ENCODE measurements around the gene RPTOR.
"Not testable (repeated sequence)": the region's sequence is repeated elsewhere in the genome, so short reads cannot be mapped to it uniquely, and the experiment has no call there.

RPTOR gene

DNA sequence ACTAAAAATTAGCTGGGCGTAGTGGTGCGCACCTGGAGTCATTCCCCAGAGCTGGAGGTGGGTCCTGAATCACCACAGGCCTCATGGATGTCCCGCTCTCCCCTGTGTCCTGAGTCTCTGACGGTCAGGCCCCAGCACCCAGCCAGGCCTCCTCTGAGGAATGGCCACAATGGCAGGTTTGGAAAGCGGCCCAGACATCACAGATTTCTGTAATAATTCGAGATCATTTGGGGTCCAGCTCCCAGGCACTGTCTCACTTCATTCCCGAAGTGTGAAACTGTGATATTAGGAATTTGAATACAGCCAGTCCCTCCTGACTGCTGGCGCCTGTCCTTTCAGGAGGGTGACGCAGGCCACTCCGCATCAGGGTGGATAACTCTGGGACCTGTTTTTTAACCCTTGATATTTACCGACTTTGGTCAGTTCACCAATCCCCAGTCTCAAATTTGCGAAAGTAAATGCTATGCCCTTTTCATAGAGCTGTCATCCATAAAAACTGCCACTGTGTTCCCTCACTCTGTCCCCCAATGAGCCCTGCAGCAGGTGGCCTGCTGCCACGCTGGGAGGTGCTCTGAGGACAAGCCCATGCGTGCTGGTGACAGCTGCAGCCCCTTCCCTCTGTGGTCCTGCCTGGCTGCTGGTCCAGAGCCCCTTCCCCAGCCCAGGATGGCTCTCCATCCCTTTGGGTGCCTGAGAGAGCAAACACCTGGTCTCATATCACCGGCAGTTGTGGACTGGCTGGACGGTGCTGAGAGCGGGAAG lies 28.3 kb upstream of the RPTOR start:
- no peak for DNase-seq

DNA sequence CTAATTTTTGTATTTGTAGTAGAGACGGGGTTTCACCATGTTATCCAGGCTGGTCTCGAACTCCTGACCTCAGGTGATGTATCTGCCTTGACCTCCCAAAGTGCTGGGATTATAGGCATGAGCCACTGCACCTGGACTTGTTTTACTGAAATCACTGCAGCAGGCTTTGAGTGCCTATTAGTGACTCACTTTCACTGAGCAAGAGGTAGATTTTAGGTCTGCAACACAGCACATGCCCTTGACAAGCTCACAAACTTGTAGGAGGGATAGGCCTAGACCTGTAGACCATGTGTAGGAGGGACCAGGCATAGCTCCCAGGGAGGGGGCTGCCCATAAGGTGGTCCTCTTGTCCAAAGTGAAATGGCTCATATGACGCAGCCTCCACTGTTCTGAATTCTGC lies 27.0 kb upstream of the RPTOR start:
- DNase-seq, result no peak

DNA sequence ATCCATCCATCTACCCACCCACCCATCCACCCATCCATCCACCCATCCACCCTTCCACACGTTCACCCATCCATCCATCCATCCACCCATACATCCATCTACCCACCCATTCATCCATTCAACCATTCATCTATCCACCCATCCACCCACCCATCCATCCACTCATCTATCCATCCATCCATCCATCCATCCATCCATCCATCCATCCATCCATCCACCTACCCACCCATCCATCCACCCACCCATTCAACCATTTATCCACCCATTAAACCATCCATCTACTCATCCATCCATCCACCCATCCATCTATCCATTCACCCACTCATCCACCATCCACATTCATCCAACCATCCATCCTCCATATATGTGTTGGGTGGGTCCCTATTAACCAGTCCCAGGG lies 26.2 kb upstream of the RPTOR start:
- DNase-seq, result no peak

DNA sequence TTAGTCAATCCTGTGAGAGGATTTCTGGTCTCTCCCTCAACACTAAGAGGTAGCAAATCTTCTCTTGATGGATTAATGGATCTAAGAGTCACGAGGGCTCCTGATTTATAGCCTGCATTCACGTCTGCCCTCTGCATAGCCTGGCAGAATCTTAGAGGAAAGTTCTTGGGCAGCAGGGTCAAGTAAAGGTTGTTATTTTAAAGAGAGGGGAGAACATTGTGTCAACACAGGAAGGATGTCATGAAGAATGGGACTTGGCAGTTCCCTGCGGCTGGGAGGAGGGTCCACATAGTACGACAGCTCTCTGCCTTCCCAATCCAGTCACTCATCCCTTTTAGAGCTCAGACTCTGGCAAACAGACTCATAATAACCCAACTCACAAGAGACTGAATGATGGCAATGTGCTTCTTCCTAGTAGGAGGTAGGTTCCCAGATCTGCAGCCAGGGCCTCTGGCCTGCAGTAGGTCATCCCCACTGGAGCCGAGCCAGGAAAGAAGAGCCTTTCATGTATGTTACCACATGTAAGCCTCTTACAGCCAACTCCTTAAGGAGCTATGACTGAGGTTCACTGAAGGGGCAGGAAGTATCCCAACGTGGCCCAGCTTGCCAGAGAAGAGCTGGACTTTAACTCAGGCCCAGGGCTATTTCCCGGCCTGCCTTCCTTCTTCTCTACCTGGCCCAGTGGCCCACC lies 25.4 kb upstream of the RPTOR start:
- no peak for DNase-seq

DNA sequence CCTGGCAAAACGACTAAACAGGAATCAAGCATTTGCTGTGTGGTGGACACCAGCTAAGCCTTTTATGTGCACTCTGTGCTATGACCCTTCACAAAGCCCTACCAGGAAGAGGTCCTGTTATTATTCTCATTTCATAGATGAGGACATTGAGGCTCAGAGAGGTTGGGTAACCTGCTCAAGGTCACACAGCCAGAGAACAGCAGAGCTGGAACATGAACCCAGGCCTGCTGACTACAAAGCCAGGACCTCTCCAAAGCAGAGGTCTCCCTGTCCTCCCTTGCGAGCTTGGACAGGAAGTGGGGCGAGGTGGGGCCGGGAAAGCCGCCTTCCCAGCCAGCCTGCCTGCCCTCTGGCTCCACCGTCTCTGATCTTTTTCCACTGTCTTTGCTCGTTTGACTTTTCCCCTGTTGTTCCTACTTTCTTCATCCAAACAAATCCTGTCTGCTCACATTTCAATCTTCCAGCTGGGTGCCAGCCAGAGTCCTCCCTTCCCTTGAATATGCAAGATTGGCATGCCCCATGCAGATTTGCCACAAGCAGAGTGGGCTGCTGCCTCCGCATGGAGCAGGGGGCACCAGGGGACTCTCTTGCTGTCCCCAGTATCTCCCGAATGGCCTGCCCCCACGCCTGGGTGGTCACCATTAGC lies 23.7 kb upstream of the RPTOR start:
- DNase-seq, result no peak

DNA sequence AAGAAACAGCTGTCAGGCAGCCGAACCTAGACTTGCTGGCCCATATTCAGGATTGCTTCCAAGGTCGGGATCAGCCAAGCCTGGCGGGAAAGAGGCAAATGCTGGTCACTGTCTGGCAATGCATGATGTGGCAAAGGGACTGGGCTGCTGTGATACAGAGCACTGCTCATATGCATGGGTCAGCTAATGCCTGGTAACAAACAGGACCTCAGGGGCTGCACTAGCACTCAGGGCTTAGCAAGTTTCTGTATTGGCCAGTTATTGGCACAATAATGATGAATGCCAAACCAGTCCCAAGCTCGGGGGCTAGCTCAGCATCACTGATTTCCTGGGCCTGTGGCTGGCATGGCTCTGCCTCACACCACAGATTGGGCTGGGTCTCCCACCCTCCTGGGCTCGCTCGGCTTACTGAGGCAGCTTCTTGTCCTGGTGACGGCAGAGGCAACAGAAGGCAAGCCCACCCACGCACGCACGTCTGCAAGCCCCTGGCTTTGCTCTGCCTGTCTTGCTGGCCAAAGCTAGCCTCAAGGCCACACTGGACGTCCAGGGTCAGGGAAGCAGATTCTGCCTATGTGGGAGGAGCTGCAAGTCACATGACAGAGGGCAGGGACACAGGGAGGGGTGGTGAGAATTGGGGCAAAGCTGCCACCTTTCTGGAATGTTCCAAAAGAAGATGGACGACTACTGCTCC lies 21.4 kb upstream of the RPTOR start:
- no peak for DNase-seq

DNA sequence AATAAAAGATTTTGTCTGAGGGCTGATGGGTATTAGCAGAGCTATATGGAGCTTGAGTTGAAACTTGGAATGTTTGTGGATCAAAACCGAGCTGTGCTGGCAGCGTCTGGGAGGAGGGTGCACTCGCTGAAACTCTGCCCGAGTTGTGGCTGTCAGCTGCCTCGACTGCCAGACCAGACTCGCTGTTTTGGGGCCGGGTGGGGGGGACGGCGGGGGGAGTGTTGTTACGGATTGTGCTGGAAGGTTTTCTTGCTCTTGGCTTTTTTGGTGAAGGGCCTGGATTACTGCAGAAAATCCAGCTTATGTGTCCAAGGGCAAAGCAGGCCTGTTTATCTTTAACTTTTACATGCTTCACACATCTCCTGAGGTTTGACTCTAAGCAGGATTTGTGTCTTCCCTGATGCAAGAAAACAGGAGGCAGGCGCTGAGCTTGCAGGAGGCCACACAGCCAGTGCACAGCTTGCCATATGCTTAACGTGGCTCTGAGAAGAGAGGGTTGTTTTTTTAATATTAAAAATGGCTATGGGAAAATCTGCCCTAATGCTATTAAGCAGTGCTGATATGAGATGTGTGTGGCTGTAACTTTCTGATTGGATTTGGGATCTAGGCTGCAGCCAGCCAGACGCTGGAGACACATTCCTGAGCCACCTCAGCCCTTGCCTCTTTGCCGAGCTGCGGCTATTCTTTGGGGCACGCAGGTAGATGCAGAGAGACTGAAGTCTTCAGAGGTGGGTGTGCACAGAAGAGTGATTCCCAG lies 20.5 kb upstream of the RPTOR start:
- no peak for DNase-seq

DNA sequence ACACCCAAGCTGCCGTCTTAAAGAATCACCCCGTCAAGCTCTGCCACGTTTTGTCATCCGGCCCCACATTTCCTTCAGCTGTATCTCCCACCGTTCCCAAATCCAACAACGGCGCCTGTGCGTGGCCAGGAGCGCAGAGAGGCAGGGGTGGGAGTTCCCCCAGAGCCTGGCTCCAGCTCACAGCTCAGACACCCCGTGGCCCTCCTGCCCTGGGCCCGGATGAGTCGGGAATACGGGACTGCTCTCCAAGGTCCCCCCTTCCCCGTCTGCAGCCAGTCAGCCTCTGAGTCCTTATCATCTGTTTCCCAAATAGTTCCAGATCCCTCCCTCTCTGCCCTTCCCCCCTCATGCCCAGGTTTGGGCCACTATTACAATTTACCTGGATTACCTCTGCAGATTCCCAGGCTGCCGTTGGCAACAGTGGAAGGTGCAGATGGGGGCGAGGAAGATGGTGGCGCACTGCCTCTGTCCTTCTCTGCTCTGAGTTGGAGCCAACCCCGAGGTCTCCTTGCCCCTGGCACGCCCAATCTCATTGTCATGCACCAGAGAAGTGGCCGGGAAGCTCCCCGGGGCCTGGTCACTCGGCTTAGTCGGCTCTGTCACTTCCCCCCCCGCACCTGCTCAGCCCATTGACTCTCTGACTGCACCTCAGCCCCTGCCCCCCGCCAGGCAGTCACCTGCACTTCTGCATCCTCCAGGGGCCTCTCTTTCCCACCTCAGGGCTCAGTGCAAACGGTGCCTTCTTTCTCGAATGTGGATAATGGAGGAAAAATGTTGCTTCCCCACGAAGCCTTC lies 18.3 kb upstream of the RPTOR start:
- no peak for DNase-seq

DNA sequence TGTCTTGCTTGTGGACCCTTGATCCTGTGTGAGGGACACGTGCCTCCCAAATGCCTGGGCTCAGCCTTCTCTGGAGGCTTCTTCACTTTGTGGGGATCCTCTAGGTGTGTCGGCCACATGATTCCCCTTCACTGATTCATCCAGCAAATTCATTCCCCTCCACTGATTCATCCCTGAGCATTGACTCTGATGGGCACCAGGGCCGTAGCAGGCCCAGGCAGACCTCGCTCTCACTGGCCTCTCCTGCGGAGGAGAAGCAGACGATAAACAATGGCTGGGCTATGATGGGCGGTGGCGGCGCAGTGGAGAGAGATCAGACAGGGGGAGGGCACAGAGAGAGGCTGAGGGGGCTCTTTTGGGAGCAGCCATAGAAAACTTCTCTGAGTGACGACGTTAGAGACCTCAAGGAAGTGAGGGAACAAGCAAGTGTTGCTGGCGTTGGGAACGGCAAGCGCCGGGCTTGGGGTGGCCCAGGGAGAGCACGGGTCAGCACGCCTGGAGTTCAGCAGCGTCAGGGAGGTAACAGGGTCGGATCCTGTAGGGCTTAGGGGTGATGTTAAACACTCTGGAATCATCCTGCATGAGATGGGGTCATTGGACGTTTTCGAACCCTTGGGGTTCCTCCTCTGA lies 17.5 kb upstream of the RPTOR start:
- no peak for DNase-seq

DNA sequence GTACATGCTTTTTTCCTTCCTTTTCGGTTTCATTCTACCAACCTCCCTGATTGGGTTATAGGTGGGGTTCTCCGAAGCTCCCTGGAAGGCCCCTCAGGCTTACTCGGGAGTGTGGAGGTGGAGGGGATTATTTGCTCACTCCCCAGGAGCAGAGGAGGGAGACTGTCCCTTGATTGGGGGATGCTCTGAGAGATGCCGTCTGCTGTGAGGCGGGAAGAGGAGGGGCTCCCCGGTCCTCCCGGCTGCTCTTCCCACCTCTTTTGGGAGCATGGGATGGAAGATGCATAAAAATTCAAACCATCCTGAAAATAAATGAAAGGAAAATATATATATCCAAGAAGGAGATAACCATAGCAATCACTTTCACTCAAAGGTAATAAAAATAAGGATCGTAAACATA lies 16.1 kb upstream of the RPTOR start:
- no peak for DNase-seq

DNA sequence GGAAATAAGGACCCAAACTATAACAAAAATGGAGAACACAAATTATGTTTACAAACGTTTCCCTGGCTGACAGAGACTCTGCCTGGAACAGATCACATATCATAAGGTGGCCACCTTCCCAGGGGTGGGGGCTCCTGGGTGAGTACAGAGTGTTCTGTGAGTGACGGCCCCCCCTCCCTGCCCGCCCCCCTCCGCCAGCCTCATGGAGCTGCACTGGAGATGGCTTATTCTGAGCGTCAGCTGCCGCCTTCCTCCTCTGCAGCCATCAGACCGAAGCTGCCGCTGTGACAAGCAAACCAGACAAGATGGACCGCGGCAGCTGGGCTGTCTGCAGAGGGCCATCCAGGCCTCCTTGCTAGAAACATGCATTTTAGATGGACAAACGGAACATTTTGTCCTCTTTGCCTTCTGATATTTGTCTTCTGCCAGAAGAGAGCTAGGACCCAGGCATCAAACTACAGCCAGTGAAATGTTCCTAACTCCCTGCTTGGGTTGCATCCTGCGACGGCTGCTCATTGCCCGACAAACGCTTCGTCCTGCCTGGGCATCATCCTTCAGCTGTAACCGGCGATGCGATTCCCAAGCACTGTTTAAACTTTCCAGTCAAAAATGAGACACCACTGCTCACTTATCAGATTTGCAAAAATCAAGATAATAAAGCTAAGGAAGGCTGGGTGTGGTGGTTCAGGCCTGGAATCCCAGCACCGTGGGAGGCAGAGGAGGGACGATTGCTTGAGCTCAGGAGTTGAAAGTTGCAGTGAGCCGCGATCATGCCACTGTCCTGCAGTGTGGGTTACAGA lies 15.3 kb upstream of the RPTOR start:
- DNase-seq, result no peak

DNA sequence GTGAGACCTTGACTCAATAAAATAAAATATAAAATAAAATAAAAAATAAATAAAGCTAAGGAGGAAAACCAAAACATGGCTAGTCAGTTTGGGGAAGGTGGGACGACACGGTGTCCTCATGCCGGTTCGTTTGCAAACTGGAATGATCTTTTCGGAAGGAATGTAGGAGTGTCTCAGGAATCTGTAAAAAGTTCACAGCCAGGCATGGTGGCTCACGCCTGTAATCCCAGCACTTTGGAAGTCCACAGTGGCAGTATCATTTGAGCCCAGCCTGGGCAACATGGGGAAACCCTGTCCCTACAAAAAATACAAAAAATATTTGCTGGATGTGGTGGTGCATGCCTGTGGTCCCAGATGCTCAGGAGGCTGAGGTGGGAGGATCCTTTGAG lies 14.7 kb upstream of the RPTOR start:
- no peak for DNase-seq

DNA sequence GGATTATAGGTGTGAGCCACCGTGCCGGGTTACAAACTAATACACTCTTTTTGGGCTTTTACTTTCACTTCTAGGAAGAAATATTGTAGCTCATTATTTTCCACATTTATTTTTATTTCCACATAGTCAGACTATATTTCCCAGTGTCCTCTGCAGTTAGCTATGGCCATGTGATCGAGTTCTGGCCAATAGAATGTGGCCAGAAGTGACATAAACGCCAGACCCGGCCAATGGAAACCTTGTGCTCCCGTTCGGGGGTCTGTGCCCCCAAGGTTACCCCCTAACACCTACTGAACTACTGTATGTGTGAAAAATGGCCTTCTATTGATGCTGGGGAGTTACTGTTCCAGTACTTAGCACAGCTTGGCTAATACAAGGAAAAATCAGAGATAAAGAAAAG lies 13.2 kb upstream of the RPTOR start:
- no peak for DNase-seq

DNA sequence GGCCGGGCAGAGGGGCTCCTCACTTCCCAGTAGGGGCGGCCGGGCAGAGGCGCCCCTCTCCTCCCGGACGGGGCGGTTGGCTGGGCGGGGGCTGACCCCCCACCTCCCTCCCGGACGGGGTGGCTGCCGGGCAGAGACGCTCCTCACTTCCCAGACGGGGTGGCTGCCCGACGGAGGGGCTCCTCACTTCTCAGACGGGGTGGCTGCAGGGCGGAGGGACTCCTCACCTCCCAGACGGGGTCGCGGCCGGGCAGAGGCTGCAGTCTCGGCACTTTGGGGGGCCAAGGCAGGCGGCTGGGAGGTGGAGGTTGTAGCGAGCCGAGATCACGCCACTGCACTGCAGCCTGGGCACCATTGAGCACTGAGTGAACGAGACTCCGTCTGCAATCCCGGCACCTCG lies 7.3 kb upstream of the RPTOR start:
- DNase-seq, result not testable (repeated sequence)

DNA sequence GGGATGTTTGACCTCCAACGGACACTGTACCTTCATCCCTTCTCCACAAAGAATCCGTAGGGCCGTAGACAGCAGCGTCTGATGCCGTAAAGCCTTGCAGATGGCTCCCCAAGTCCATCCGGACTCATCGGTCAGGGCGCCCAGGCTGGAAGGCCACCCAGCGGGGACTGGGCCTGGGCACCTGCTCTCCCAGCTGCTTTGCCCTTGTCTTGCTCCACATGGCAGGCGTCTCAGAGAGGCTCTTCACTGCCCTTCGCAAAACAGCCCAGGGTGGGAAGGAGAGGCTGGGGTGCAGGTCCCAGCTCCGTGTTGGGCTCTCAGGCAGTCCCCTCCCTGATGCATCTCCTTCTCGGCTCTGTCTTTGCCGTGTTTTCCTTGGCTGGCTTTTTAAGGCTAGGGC lies 6.2 kb upstream of the RPTOR start:
- no peak for DNase-seq

DNA sequence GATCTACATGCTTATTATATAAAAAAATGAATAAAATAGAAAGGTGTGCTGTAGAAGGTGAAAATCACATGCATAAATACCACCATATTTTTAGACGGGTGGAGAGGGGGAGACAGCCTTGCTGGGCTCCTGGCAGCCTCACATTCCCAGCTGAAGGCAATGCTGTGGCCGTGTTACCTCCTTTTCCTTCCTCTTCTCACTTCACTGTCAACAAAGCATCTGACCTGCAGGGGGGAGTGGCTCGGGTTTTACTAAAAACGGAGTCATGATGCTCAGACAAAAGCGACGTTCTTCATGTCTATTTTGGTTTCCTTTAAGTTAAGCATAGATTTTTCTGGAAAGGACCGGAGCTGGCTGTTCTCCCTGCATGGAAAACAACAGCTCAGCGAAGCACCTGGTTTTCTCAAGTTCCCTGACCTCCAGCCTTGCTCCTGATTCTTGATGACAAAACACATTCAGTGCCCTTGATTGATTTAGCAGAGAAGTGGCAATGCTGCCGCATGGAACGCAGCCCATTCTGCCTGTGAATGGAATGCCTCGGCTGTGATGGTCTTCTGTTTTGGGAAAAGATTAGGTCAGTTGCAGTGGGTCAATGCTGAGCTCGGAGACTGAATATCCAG lies 5.5 kb upstream of the RPTOR start:
- DNase-seq, result no peak

DNA sequence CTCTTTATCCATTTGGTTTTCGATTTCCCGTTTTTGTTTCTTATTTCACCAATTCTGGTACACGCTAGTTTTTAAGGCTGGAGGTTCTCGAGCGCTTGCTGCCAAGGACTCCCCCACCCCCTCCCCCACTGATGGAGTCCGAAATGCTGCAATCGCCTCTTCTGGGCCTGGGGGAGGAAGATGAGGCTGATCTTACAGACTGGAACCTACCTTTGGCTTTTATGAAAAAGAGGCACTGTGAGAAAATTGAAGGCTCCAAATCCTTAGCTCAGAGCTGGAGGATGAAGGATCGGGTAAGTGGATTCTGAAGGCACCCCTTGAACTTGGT lies 825 bp downstream of the RPTOR start:
- DNase-seq, result peak in 1 of 2 donors; percentile 10

DNA sequence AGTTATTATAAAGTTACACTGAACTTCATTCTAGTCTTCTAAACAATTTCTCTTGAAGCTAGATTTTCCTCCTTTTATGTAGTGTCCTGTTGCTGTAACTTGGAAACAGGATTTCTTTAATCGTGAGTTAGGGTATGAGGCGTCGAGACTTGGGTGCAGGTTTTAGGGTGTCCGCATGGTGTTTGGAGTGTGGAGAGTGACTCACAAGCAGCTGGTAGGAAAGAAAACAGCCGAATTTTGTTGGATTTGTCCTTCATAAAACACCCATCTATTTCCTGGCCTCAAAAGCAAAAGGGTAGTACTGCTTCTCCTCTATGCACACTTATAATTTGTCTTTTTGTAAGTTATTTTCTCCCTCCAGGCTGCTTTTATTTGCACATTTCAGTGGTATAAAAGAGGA lies 1.6 kb downstream of the RPTOR start:
- no peak for DNase-seq

DNA sequence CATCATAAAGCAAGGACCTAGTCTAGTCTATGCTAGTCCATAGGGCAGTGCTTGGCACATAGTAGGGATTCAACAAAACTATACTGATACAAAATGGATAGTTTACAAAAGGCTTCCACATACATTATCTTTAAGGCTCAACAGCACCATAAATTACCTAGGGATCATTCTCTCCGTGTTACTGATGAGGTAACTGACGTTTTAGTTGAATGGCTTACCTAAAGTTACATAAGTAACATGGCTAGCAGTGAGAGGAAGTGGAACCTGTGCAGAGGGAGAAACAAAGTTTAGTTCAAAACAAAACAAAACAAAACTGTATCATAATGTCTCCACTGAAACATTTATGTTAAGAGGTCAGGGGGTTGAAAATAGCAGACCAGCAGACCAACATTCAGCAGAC lies 7.9 kb downstream of the RPTOR start:
- DNase-seq, result no peak

DNA sequence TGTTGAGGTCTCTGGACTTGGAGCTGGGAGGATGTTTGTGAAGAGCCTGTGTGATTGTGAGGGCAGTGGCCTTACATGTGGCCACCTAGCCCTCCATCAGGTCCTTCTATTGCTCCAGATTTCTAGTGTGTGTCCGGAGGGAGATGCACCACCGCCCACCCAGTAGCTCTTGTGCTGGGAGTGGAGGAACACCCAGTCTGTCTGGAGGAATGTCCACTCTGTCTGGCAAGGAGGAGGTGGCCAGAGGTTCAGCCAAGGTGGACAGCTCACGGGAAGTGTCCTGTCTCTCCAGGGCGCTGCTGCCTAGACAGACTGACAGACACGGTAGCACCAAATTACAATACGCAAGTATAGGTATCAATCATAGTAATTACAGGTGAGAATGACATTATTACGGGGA lies 10.6 kb downstream of the RPTOR start:
- DNase-seq, result no peak

Data from inflammatory macrophage treated with lipopolysaccharide for 1 hour (primary cell).